WTC11 (cell line): Measurements from ENCODE around the gene EEF1AKMT1. TPM values are rescaled to one million over a fixed set of nuclear protein-coding genes. Genes with fewer than 3 reads are reported as not detected.

Source experiments
- ATAC-seq: fragments of 200-7000 bp; cut with Tn5 transposase; 2 replicates; pipeline ENCODE4 v1.10.0; 2021; ENCODE audit warnings: mild to moderate bottlenecking, moderate library complexity
- CTCF ChIA-PET: fragments of 300-600 bp; sonication (Branson Sonifier 250); formaldehyde crosslinking; loops from one replicate; lab custom pipeline; 2021; ENCODE audit warnings: antibody characterized with exemption; lab: Charles Lee
- POLR2A ChIA-PET: fragments of 350-600 bp; sonication (Branson Sonifier 250); formaldehyde crosslinking; loops from one replicate; lab custom pipeline; 2021; ENCODE audit warnings: antibody characterized with exemption; lab: Charles Lee
- DNase-seq: peaks from one replicate; pipeline ENCODE4 v3.0.0; 2021; ENCODE audit warnings: low spot score
- H3K27ac Mint-ChIP-seq: 2 replicates; pipeline ENCODE4 v1.8.0; 2021; ENCODE audit warnings: mixed read lengths
- H3K27me3 Mint-ChIP-seq: 2 replicates; pipeline ENCODE4 v1.8.0; 2021; ENCODE audit warnings: low read depth, mild to moderate bottlenecking, moderate library complexity, mixed read lengths
- H3K36me3 Mint-ChIP-seq: 2 replicates; pipeline ENCODE4 v1.8.0; 2021; ENCODE audit warnings: mixed read lengths
- H3K4me1 Mint-ChIP-seq: 2 replicates; pipeline ENCODE4 v1.8.0; 2022; ENCODE audit warnings: mixed read lengths
- H3K4me3 Mint-ChIP-seq: 2 replicates; pipeline ENCODE4 v1.8.0; 2021; ENCODE audit warnings: mild to moderate bottlenecking, moderate library complexity, mixed read lengths
- H3K9me3 Mint-ChIP-seq: 2 replicates; pipeline ENCODE4 v1.8.0; 2021; ENCODE audit warnings: mixed read lengths
- CREB1 ChIP-seq: sonication (generic); formaldehyde crosslinking; IDR thresholded peaks from 2 replicates; pipeline ENCODE4 v1.8.0; 2023; ENCODE audit warnings: mild to moderate bottlenecking, missing genetic modification reagents
- CREM ChIP-seq: sonication (generic); formaldehyde crosslinking; IDR thresholded peaks from 2 replicates; pipeline ENCODE4 v1.8.1; 2022; ENCODE audit warnings: mild to moderate bottlenecking, missing genetic modification reagents, moderate library complexity
- ELF4 ChIP-seq: sonication (generic); formaldehyde crosslinking; IDR thresholded peaks from 2 replicates; pipeline ENCODE4 v1.8.1; 2022; ENCODE audit warnings: low read depth, mild to moderate bottlenecking, moderate library complexity, missing genetic modification reagents
- EMX1 ChIP-seq: fragments of 250-450 bp; sonication (Bioruptor Pico); IDR thresholded peaks from 2 replicates; pipeline ENCODE4 v1.8.0; 2021; ENCODE audit warnings: mild to moderate bottlenecking
- FOXK1 ChIP-seq: sonication (generic); formaldehyde crosslinking; IDR thresholded peaks from 2 replicates; pipeline ENCODE4 v1.8.0; 2022; ENCODE audit warnings: mild to moderate bottlenecking, moderate library complexity, missing genetic modification reagents
- FOXP1 ChIP-seq: sonication (generic); formaldehyde crosslinking; IDR thresholded peaks from 2 replicates; pipeline ENCODE4 v1.8.0; 2022; ENCODE audit warnings: missing genetic modification reagents, mild to moderate bottlenecking, moderate library complexity, borderline replicate concordance
- GTF2I ChIP-seq: fragments of 250-450 bp; sonication (Bioruptor Pico); conservative IDR thresholded peaks from 2 replicates; pipeline ENCODE4 v1.4.0; 2021; ENCODE audit warnings: mild to moderate bottlenecking
- HMGA2 ChIP-seq: fragments of 250-450 bp; sonication (Bioruptor Pico); IDR thresholded peaks from 2 replicates; pipeline ENCODE4 v1.4.0; 2021; ENCODE audit warnings: mild to moderate bottlenecking, moderate library complexity
- IRF2 ChIP-seq: sonication (generic); formaldehyde crosslinking; IDR thresholded peaks from 2 replicates; pipeline ENCODE4 v1.8.0; 2022; ENCODE audit warnings: low read depth, missing genetic modification reagents, borderline replicate concordance
- NR1H2 ChIP-seq: sonication (generic); formaldehyde crosslinking; IDR thresholded peaks from 2 replicates; pipeline ENCODE4 v1.9.0; 2021; ENCODE audit warnings: mild to moderate bottlenecking, moderate library complexity, missing genetic modification reagents
- OVOL2 ChIP-seq: fragments of 250-450 bp; sonication (Bioruptor Pico); IDR thresholded peaks from 2 replicates; pipeline ENCODE4 v1.9.0; 2021; ENCODE audit warnings: mild to moderate bottlenecking, borderline replicate concordance
- RORB ChIP-seq: fragments of 250-450 bp; sonication (Bioruptor Pico); IDR thresholded peaks from 2 replicates; pipeline ENCODE4 v1.9.0; 2021; ENCODE audit warnings: mild to moderate bottlenecking
- SMAD3 ChIP-seq: sonication (generic); formaldehyde crosslinking; IDR thresholded peaks from 2 replicates; pipeline ENCODE4 v1.8.0; 2022; ENCODE audit warnings: missing genetic modification reagents, mild to moderate bottlenecking, borderline replicate concordance
- SMAD4 ChIP-seq: sonication (generic); formaldehyde crosslinking; IDR thresholded peaks from 2 replicates; pipeline ENCODE4 v1.8.0; 2022; ENCODE audit warnings: mild to moderate bottlenecking, missing genetic modification reagents
- TEAD4 ChIP-seq: sonication (generic); formaldehyde crosslinking; IDR thresholded peaks from 2 replicates; pipeline ENCODE4 v1.8.0; 2022; ENCODE audit warnings: mild to moderate bottlenecking, missing genetic modification reagents
- ZNF138 ChIP-seq: sonication (generic); formaldehyde crosslinking; conservative IDR thresholded peaks from 2 replicates; pipeline ENCODE4 v1.8.1; 2022; ENCODE audit warnings: mild to moderate bottlenecking, moderate library complexity, missing genetic modification reagents
- ZNF317 ChIP-seq: sonication (generic); formaldehyde crosslinking; IDR thresholded peaks from 2 replicates; pipeline ENCODE4 v1.8.1; 2023; ENCODE audit warnings: low read depth, mild to moderate bottlenecking, moderate library complexity, missing genetic modification reagents, borderline replicate concordance
- ZNF671 ChIP-seq: fragments of 250-450 bp; sonication (Bioruptor Pico); IDR thresholded peaks from 2 replicates; pipeline ENCODE4 v1.8.0; 2021; ENCODE audit warnings: mild to moderate bottlenecking
- total RNA-seq: library from RNA; stranded (reverse); gene quantifications from 3 replicates; pipeline ENCODE4 v1.2.3, GENCODE V29; 2021
- TF ChIP-seq, protein P1 (sequence below): sonication (generic); formaldehyde crosslinking; IDR thresholded peaks from 2 replicates; pipeline ENCODE4 v1.8.1; 2022; ENCODE audit warnings: missing genetic modification reagents, borderline replicate concordance
- TF ChIP-seq, protein P2 (sequence below): fragments of 250-450 bp; sonication (Bioruptor Pico); IDR thresholded peaks from 2 replicates; pipeline ENCODE4 v1.9.0; 2021; ENCODE audit warnings: mild to moderate bottlenecking
- TF ChIP-seq, protein P3 (sequence below): sonication (generic); formaldehyde crosslinking; IDR thresholded peaks from 2 replicates; pipeline ENCODE4 v1.8.1; 2023; ENCODE audit warnings: mild to moderate bottlenecking, missing genetic modification reagents
- TF ChIP-seq, protein P4 (sequence below): fragments of 250-450 bp; sonication (Bioruptor Pico); conservative IDR thresholded peaks from 2 replicates; pipeline ENCODE4 v1.9.0; 2021; ENCODE audit warnings: mild to moderate bottlenecking
- TF ChIP-seq, protein P5 (sequence below): sonication (generic); formaldehyde crosslinking; IDR thresholded peaks from 2 replicates; pipeline ENCODE4 v1.8.1; 2023; ENCODE audit warnings: mild to moderate bottlenecking, missing genetic modification reagents, moderate library complexity
- TF ChIP-seq, protein P6 (sequence below): sonication (generic); formaldehyde crosslinking; conservative IDR thresholded peaks from 2 replicates; pipeline ENCODE4 v1.8.1; 2022; ENCODE audit warnings: mild to moderate bottlenecking, missing genetic modification reagents
- TF ChIP-seq, protein P7 (sequence below): sonication (generic); formaldehyde crosslinking; IDR thresholded peaks from 2 replicates; pipeline ENCODE4 v1.8.1; 2023; ENCODE audit warnings: mild to moderate bottlenecking, moderate library complexity, missing genetic modification reagents
- TF ChIP-seq, protein P8 (sequence below): sonication (generic); formaldehyde crosslinking; IDR thresholded peaks from 2 replicates; pipeline ENCODE4 v1.8.1; 2023; ENCODE audit warnings: mild to moderate bottlenecking, missing genetic modification reagents, moderate library complexity
- TF ChIP-seq, protein P9 (sequence below): sonication (generic); formaldehyde crosslinking; IDR thresholded peaks from 2 replicates; pipeline ENCODE4 v1.8.0; 2022; ENCODE audit warnings: mild to moderate bottlenecking, missing genetic modification reagents

EEF1AKMT1 gene
- total RNA-seq, 1 experiment from 2014 or later, result 2.6 TPM

DNA sequence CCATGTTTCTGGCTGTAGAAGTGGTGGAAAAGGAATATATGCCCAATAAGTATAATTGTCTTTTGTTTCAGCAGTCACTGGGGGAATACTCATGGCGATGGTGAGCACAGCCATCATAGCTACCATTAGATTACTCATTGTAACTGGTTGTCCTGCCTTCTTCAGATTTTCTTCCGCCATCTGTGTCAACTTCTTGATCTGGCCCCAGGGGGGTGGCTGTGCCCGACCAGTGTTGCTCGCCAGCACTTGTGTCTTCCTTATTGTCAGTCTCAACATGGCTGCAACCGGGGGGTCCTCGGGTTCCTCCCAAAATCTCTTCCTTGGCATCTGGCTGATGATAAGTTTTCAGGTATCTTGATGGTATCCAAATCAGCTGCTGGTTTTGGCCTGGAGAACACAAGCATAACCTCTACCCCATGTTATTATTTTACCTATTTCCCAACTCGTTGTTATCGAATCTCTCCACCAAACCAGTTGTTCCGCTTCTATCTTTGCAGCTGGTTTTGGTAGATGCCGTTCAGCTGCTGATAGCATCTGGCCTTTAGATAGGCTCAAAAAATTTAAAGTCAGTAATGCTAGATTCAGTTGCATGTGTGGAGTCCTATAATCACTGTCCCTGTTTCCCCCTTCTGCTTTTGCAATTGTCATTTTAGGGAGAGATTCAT lies 93.2 kb downstream of the EEF1AKMT1 start:
- Mint-ChIP-seq H3K27ac (no peak overlapping the region), H3K4me1 (peaks cover 48% of the 10 kb centered on the region), H3K27me3 (no peaks in the 10 kb centered on the region), H3K4me3 (no peak overlapping the region)
- POLR2A ChIA-PET, result no interaction called here
- DNase-seq, result no peak
- TF ChIP-seq, protein P1, sequence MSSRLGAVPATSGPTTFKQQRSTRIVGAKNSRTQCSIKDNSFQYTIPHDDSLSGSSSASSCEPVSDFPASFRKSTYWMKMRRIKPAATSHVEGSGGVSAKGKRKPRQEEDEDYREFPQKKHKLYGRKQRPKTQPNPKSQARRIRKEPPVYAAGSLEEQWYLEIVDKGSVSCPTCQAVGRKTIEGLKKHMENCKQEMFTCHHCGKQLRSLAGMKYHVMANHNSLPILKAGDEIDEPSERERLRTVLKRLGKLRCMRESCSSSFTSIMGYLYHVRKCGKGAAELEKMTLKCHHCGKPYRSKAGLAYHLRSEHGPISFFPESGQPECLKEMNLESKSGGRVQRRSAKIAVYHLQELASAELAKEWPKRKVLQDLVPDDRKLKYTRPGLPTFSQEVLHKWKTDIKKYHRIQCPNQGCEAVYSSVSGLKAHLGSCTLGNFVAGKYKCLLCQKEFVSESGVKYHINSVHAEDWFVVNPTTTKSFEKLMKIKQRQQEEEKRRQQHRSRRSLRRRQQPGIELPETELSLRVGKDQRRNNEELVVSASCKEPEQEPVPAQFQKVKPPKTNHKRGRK (CRISPR knock-in tag), result no peak
- TF ChIP-seq RORB (CRISPR knock-in tag), result no peak
- no peak for TF ChIP-seq SMAD3
- TF ChIP-seq ZNF138 (CRISPR knock-in tag), result no peak
- no peak for TF ChIP-seq ZNF317 (CRISPR knock-in tag)
- TF ChIP-seq, protein P2, sequence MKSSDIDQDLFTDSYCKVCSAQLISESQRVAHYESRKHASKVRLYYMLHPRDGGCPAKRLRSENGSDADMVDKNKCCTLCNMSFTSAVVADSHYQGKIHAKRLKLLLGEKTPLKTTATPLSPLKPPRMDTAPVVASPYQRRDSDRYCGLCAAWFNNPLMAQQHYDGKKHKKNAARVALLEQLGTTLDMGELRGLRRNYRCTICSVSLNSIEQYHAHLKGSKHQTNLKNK (CRISPR knock-in tag), result no peak
- no peak for TF ChIP-seq OVOL2 (CRISPR knock-in tag)
- no peak for TF ChIP-seq CREB1 (CRISPR knock-in tag)
- no peak for TF ChIP-seq ELF4 (CRISPR knock-in tag)
- no peak for TF ChIP-seq GTF2I (CRISPR knock-in tag)
- TF ChIP-seq, protein P3, sequence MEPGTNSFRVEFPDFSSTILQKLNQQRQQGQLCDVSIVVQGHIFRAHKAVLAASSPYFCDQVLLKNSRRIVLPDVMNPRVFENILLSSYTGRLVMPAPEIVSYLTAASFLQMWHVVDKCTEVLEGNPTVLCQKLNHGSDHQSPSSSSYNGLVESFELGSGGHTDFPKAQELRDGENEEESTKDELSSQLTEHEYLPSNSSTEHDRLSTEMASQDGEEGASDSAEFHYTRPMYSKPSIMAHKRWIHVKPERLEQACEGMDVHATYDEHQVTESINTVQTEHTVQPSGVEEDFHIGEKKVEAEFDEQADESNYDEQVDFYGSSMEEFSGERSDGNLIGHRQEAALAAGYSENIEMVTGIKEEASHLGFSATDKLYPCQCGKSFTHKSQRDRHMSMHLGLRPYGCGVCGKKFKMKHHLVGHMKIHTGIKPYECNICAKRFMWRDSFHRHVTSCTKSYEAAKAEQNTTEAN (CRISPR knock-in tag), result no peak
- TF ChIP-seq TEAD4 (CRISPR knock-in tag), result no peak
- TF ChIP-seq FOXK1, result no peak
- TF ChIP-seq SMAD4, result no peak
- no peak for TF ChIP-seq ZNF671 (CRISPR knock-in tag)
- TF ChIP-seq, protein P4, sequence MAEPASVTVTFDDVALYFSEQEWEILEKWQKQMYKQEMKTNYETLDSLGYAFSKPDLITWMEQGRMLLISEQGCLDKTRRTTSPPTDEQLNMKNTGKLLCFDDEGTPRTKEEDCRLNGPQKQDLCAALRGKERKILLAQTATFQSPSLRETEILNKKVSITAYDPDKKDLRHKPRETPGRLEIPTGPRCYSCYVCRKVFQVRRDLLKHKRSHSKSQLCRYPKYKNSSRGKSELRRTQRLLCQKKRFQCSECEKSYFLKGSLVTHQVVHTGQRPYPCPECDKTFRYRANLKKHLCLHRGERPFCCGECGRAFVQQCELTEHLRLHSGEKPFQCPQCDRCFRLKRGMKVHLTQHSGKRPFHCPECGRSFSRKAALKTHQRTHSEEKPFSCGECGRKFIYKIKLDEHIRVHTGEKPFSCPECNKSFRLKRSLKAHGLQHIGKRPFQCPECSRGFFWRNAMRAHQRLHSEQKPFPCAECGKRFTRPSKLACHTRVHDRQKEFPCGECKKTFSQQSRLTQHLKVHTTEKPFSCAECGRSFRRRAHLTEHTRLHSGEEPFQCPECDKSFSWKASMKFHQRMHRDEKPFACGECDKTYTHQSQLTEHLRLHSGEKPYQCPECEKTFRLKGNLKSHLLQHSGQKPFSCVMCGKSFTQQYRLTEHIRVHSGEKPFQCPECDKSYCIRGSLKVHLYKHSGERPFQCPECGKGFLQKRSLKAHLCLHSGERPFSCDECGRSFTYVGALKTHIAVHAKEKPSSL (CRISPR knock-in tag), result no peak
- no peak for TF ChIP-seq HMGA2
- TF ChIP-seq, protein P5, sequence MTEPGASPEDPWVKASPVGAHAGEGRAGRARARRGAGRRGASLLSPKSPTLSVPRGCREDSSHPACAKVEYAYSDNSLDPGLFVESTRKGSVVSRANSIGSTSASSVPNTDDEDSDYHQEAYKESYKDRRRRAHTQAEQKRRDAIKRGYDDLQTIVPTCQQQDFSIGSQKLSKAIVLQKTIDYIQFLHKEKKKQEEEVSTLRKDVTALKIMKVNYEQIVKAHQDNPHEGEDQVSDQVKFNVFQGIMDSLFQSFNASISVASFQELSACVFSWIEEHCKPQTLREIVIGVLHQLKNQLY, result no peak
- TF ChIP-seq, protein P6, sequence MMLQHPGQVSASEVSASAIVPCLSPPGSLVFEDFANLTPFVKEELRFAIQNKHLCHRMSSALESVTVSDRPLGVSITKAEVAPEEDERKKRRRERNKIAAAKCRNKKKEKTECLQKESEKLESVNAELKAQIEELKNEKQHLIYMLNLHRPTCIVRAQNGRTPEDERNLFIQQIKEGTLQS (CRISPR knock-in tag), result no peak
- TF ChIP-seq, all 79 proteins: peak for 0
- no peak for ATAC-seq
- no peaks in the 10 kb centered on the region for H3K9me3 Mint-ChIP-seq
- CTCF ChIA-PET, result no interaction called here
- H3K36me3 Mint-ChIP-seq, result no peaks in the 10 kb centered on the region

DNA sequence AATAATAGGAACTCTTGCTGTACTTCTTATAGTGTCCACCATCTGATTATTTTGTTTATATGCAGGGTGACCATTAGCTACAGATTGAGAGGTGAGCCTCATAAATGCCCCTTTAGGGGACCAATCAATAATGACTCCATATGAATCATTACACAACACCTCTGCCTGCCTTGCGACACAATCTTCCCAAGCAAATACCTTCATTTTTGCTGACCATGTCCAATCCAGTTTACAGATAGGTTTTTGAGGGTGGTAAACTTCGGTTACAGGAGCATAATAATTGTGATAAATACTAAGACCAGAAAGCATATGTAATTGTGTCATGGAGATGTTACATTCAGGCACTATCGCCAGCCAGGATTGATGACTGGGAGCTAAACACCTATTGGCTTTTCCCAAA lies 93.9 kb downstream of the EEF1AKMT1 start:
- H3K4me1 Mint-ChIP-seq, result peaks cover 42% of the 10 kb centered on the region
- no peaks in the 10 kb centered on the region for H3K36me3 Mint-ChIP-seq
- no peak overlapping the region for H3K4me3 Mint-ChIP-seq
- ATAC-seq, result no peak
- ChIA-PET CTCF (no interaction called here), POLR2A (no interaction called here)
- H3K9me3 Mint-ChIP-seq, result no peaks in the 10 kb centered on the region
- H3K27ac Mint-ChIP-seq, result no peak overlapping the region
- no peaks in the 10 kb centered on the region for H3K27me3 Mint-ChIP-seq
- DNase-seq, result no peak
- TF ChIP-seq IRF2 (CRISPR knock-in tag) (no peak), OVOL2 (CRISPR knock-in tag) (no peak), CREM (CRISPR knock-in tag) (no peak), EMX1 (CRISPR knock-in tag) (no peak), NR1H2 (CRISPR knock-in tag) (no peak), FOXP1 (no peak), ZNF138 (CRISPR knock-in tag) (no peak)
- TF ChIP-seq, protein P7, sequence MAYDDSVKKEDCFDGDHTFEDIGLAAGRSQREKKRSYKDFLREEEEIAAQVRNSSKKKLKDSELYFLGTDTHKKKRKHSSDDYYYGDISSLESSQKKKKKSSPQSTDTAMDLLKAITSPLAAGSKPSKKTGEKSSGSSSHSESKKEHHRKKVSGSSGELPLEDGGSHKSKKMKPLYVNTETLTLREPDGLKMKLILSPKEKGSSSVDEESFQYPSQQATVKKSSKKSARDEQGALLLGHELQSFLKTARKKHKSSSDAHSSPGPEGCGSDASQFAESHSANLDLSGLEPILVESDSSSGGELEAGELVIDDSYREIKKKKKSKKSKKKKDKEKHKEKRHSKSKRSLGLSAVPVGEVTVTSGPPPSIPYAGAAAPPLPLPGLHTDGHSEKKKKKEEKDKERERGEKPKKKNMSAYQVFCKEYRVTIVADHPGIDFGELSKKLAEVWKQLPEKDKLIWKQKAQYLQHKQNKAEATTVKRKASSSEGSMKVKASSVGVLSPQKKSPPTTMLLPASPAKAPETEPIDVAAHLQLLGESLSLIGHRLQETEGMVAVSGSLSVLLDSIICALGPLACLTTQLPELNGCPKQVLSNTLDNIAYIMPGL (CRISPR knock-in tag), result no peak
- TF ChIP-seq, protein P8, sequence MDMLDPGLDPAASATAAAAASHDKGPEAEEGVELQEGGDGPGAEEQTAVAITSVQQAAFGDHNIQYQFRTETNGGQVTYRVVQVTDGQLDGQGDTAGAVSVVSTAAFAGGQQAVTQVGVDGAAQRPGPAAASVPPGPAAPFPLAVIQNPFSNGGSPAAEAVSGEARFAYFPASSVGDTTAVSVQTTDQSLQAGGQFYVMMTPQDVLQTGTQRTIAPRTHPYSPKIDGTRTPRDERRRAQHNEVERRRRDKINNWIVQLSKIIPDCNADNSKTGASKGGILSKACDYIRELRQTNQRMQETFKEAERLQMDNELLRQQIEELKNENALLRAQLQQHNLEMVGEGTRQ (CRISPR knock-in tag), result no peak
- TF ChIP-seq, protein P9, sequence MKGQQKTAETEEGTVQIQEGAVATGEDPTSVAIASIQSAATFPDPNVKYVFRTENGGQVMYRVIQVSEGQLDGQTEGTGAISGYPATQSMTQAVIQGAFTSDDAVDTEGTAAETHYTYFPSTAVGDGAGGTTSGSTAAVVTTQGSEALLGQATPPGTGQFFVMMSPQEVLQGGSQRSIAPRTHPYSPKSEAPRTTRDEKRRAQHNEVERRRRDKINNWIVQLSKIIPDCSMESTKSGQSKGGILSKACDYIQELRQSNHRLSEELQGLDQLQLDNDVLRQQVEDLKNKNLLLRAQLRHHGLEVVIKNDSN (CRISPR knock-in tag), result no peak
